GM18511 (cell line): ENCODE data around the gene OR5A1.
"Not testable (repeated sequence)": the region's sequence is repeated elsewhere in the genome, so short reads cannot be mapped to it uniquely, and the experiment has no call there.

Experiments used
- ATAC-seq: cut with Tn5 transposase; IDR thresholded peaks from one replicate; pipeline ENCODE4 v1.9.1; 2021; ENCODE audit warnings: mild to moderate bottlenecking, moderate library complexity; ENCODE audit not compliant: unreplicated experiment

Gene OR5A1

DNA sequence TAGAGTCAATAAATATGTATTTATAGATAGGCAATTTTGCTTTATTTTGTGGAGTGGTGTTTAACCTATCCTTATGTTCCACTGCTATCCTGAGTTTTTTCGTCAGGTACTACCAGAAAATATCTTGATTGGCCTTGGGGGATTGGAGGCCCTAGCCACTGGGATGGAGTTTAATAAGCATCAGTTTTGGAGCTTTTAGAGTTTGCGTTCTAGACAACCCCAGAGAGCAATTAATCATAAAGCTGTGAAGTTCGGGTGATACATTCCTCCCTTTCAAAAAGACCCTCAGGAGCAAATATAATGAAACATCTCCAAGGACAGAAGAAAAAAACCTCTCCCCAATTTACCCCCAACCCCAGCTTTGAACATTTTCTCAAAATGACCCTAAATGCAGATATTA lies at the start of gene OR5A1:
Gene OR5A1 (plus strand): TSS at position 301 of the 400 bp plus-strand sequence. CDS start 6,700 bp downstream, outside the sequence.
- no peak for ATAC-seq

DNA sequence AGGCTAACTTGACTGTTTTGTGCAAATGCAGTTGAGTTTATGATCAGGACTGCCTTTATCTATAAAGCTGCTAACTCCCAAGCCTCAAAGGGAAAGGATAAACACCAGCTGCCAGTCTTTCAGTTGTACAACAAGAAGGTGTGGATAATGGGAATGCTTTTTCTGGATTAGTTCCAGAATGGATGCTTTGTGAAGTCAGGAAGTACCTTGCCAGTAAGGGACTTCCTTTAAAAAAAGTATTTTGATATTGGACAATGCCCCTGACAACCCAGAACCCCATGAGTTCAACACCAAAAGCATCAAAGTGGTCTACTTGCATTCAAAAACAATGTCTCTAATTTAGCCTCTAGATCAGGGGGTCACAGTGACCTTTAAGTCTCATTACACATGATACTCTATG lies 42.1 kb upstream of the OR5A1 start:
- no peak for ATAC-seq

DNA sequence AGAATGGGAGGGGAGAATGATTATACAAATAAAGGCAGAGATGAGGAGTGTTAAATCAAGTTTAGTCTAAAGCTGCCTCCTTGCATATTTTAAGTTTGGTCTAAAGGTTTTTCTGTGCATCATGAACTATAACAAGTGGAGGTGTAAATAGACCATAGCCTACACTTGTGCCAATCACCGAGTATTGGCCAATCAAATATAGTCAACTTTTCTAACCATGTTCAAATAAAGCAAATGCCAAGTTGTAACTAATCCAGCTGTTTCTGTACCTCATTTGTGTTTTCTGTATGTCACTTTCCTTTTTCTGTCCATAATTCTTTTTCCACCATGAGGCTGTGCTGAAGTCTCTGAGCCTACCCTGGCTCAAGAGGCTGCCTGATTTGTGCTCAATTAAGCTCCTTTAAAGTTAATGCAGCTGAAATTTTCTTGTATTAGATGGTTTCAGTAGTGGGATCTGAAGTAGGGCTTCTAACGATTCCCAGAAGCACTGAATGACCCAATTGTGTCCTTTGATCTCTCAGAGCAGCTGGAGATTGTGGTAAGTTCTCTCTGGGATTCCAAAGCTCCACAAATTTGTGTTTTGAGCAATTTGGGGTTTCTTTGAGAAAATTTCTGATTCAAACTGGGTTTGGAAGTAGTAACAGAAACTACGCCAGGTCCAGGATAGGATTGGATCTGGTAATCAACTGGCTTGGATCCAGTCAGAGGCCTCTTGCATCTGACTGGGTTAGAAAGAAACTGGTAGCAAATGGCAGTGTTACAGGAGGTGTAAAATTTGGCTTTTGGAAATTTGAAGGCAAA lies 35.6 kb upstream of the OR5A1 start:
- no peak for ATAC-seq

DNA sequence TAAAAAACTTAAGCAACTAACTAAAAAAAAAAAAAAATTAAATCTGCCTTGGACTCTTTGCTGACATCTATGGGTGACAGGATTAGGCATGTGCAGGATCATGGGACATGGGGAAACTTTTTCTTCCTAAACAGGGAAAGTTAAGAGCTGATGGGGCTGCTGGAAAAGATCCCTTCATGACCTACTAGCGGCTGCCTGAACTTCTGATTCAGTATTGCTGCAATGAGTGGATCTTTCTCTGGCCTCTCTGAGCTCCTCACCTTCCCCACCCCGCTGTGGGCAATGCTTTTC lies 35.1 kb upstream of the OR5A1 start:
- ATAC-seq = no peak

DNA sequence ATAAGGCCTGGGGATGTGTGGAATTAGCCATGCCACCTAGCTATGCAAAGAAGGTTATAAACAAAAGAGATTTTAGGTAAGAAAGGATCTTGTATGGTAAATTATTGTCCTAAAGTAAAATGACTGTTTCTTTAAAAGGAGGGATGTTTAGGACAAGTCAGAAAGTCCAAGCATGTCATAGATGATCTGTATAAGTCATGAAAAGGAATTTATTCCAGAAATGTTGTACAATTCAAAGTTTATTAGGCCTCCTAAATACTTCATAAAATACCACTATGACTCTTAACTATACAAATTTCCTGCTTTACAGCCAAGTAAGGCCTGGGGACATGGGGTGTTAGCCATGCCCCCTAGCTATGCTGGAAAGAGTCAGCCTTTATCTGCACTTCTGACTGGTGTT lies 32.7 kb upstream of the OR5A1 start:
- ATAC-seq = no peak

DNA sequence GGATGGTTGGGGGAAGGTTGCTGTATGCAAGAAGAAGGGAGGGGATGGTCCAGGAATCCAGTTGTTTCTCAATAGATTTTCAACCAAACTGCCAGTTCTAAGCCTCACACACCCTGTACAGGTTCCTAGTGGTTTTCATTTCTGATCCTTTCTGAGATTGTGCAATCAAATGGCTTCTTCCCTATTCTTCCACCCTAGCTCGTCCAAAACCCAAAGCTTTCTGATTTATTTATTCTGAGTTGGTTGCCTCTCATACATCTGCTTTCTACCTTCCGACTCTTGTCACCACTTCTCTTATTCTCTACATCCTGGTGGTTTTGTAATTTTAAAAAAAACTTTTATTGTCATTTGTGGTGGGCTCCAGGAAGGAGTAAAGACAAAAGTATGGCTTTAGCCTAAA lies 22.6 kb upstream of the OR5A1 start:
- ATAC-seq = no peak

DNA sequence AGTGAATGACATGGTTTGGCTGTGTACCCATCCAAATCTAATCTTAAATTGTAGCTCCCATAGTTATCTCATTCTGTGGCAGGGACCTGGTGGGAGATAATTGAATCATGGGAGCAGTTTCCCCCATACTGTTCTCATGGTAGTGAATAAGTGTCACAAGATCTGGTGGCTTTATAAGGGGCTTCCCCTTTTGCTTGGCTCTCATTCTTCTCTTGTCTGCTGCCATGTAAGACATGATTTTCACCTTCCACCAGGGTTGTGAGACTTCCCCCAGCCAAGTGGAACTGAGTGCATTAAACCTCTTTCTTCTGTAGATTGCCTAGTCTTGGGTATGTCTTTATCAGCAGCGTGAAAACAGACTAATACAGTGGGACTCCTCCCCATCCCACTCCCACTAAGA lies 21.2 kb upstream of the OR5A1 start:
- ATAC-seq = no peak

DNA sequence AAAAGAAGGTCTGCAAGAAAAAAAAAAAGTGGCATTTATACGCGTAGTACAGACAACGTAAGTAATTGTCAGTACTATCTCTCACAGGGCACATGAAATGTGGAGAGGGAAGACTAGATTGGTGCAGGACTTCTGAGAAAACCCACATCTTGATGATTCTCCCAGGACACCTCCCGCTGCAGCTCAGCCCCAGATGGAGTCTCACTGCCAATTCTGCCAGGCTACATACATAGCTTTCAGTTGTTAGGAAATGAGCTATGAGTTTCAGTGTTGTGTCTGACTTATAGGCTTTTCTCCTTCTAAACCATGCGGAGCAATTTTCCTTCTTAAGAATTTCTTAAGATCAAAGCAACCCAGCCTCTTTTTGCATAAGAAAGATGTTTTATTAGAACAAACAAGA lies 19.7 kb upstream of the OR5A1 start:
- ATAC-seq = no peak

DNA sequence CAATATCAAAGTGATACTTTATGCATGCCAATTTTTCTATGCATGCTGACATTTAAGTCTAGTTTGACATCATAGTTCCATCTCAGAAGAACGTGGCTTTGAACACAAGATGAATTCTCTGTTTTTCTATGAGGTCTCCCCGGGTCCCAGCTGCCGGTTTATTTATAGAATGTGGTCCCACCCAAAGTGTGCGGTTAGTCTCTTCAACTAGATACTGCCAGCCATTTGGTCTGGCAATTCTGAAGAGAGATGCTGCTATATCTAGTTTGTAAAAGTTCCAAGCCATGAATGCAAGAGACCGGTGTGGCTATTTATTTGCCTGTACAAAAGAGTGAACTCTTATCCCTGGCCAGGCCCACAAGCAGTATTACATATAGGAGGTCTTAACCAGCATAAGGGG lies 19.2 kb upstream of the OR5A1 start:
- no peak for ATAC-seq

DNA sequence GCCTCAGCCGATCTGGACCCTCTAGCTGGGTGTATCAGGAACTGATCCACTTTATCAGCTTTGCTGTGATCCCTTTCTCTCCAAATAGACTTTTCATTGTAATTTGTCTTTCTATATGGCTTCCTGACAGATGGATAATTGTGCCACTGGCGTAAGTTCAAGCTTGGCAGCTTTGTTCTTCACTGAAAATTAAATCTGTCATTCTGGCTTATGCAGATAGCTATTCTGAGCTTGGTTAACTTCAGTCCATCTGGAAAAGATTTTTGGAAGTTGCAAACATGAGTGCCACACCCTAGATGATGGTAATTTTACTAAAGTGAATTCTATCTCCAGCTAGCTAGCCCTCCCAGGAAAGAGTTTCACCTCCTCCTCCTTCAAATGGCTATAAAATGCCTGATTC lies 18.1 kb upstream of the OR5A1 start:
- no peak for ATAC-seq

DNA sequence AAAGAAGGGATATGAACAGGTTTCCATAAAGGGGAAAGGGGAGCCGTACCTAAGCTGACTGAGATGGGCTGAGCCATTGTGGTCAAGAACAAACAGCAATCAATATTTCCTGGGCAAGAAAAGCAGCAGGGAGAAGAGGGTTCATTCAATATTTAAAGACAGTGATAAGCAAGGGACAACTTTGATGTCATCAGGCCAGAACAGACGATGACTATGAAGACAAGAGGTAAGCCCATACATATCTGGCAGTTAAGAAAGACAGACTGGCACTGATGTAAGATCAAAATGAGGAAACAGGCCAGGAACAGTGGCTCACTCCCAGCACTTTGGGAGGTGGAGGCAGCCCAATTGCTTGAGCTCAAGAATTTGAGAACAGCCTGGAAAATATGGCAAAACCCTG lies 12.4 kb upstream of the OR5A1 start:
- no peak for ATAC-seq

DNA sequence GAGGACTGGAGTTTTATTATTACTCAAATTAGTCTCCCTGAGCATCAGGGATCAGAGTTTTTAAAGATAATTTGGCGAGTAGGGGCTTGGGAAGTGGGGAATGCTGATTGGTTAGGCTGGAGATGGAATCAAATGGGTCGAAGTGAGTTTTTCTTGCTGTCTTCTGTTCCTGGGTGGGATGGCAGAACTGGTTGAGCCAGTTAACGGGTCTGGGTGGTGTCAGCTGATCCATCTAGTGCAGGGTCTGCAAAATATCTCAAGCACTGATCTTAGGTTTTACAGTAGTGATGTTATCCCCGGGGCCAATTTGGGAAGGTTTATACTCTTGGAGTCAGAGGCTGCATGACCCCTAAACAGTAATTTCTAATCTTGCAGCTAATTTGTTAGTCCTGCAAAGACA lies 11.1 kb upstream of the OR5A1 start:
- no peak for ATAC-seq

DNA sequence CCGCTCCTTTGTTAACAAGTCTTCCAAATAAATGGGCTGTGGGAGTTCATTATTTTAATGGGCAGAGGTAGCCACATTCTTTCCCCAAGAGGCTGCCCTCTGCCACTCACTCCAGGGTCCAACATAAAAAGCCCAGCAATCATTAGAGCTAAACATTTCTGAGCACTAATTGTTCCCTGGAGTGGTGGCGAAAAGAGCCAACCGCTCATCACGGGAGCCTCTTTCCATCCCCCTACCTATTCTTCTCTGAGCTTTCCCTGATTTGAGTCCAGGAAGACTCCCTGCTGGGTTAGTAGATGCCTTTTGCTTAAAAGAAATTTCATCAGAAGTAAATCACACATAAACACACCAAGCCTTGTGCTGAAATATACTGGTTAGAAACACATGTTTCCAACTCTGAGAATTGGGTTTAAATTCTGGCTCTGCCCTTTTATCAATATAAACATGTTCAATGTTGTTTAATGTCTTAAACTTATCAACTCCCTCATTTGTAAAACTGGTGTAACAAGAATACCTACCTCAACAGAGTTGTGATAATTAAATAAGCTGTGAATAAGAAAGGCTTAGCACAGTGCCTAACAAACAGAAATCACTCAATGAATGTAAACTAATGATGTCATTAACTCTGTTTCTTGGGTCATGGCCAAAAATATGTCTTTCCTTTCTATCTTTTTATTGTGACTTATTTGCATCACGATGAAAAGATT lies 9.8 kb upstream of the OR5A1 start, which contains the start of gene OR5A2:
Gene OR5A2 (minus strand): TSS at position 53 of the 707 bp plus-strand sequence. CDS start 3,460 bp downstream, outside the sequence.
- no peak for ATAC-seq

DNA sequence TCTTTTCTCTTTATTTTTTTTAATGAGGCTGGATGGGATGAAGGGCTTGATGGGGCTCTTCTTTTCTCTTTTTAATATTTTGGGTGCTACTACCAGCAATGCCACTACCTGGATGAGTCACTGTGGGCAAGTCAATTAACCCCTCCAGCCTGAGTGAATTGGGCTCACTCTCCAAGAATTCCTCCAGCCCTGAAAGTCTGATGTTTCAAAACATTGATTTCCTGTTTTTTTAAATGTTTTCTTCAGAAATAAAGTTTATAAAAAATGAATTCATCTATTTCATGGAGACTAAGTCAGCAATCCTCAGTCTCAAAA lies 9.2 kb upstream of the OR5A1 start:
- ATAC-seq = no peak

DNA sequence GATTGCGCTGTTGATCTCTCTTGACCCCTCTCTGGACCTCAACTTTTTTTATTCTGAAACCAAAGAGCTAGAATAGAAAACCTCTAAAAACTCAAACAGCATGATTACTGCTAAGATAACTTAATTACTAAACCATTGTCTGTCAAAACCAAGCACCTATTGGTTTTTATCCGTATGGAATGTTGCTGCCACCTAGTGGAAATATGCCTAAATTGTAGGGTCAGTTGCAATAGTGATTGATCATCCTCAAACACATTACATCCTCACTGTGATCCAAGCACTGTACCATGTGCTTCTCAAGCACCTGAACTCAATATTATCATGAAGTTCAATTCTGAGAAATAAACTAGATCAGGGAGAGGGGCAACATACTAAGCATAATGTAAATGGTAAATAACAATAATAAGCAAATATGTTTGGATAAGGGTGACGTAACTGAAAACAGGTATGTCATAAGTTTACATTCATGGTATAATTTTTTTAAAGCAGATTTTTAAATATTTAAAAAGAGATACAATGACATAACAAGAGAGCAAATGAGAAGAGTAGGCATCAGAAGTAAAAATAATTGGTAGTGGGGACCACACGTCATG lies 6.2 kb upstream of the OR5A1 start:
- peak; percentile 88 for ATAC-seq

DNA sequence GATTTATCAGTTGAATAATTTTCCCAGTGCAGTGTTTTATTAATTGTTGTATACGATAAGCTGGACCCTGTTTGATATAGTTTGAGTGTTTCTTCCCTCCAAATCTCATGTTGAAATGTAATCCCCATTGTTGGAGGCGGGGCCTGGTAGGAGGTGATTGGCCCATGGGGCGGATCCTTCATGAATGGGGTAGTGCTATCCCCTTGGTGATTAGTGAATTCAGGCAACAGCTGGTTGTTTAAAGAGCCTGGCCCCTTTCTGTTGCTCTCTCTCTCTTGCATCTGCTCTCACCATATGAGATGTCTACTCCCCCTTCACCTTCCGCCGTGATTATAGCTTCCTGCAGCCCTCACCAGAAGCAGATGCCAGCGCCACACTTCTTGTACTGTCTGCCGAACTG lies 1.5 kb downstream of the OR5A1 start:
- ATAC-seq = no peak

DNA sequence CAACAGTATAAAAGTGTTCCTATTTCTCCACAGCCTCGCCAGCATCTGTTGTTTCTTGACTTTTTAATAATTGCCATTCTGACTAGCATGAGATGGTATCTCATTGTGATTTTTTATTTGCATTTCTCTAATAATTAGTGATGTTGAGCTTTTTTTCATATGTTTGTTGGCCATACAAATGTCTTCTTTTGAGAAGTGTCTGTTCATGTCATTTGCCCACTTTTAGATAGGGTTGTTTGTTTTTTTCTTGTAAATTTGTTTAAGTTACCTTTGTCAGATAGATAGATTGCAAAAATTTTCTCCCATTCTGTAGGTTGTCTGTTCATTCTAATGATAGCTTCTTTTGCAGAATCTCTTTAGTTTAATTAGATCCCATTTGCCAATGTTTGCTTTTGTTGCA lies 9.4 kb downstream of the OR5A1 start:
- not testable (repeated sequence) for ATAC-seq

DNA sequence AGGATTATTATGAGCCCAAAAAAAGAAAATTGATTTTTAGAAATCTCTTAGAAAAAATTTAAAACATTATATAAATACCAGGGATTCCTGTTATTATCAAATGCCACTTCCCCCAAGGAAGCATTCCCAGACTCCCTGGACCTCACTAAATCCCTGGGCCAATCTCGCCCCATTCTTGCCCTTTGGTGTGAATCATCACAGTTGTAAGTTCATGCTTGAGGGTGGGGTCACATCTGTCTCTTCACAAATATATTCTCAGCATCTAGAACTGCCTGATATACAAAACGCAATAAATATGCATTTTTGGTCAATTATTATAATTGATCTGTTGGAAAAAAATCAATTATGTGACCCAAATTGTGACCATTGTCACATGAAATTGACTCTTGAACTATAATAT lies 12.2 kb downstream of the OR5A1 start:
- ATAC-seq = no peak

DNA sequence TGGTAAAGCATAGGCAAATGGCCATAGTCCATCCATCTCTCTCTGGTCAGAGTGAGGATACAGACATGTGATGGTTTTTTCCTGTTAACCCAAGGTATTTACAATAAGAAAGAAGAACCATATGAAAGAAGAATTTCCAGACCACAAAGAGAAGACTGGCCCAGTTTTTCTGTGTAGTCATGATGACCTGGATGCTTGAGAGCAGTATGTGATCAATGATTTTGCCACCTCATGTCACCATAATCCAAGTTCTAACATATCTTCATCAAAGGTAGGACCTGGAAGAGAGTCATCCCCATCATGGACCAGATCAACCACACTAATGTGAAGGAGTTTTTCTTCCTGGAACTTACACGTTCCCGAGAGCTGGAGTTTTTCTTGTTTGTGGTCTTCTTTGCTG lies 20.4 kb downstream of the OR5A1 start, which contains the start of gene OR4D6:
Gene OR4D6 (plus strand): TSS at position 301 of the 400 bp plus-strand sequence. CDS start 0 bp downstream, at position 301.
- no peak for ATAC-seq

DNA sequence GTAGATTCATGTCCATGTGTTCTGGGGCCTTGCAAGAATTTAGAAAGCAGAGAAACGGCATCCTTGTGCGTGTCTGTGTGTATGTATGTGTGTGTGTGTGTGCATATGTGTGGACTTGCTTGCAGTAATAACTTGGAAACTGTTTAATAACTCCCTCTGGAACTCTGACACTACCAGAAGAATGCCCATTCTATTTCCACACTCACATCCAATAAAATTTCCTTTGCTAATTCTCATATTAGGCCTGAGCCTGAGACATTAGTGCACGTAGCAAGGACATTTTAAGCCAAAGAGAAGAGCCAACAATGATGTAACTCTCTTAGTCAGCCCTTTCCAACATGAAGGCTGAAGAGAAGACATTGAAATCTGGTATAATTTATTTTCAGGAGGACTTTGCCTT lies 23.6 kb downstream of the OR5A1 start:
- ATAC-seq = no peak

DNA sequence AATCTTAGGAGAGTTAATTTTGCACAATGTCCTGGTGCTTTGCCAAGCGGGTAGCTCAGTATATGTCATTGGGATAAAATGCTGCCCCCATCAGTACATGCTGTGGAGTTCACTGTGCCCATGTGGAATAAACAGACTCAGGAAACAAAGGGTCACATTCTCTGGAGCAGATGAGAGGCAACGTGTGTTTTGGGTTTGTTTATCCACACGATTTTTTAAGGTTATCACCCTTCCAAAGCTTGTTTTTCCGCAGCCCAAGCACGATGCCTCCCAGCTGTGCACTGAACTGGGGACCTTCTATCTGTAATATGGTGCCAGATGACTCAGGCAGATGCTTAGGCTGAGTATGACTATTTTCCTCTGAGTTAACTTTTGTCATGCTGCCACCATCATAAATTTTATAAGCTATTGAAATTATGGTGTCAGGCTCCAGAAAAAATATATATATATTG lies 26.9 kb downstream of the OR5A1 start:
- ATAC-seq = no peak

DNA sequence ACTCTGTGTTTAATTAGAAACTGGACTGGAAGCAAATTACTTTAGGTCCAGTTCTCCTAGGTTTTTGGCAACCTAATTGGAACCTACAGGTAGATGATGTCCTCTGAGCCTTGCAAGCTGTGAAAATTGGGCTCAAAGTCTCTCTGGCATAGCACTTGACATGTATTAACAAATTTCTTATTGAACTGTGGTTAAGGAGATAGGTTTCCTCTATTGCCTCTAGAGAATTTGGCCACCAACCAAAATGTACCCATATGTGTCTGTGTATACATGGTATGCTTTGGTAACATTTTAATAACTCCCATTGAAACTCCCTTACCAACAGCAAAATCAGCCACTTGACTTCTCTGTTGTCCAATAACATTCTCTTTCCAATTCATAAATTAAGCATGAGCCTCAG lies 36.7 kb downstream of the OR5A1 start, which contains the start of gene OR4D10:
Gene OR4D10 (plus strand): TSS at position 301 of the 400 bp plus-strand sequence. CDS start 4,115 bp downstream, outside the sequence.
- no peak for ATAC-seq
